SK-N-SH treated with all-trans-retinoic acid at 6 μM for 48 hours (cell line): ENCODE data around the gene CDC23.

Source experiments
- ATAC-seq: fragments of 200-7000 bp; cut with Tn5 transposase; 3 replicates; pipeline ENCODE4 v1.9.1; 2020; ENCODE audit warnings: mild to moderate bottlenecking, moderate library complexity
- ARNTL ChIP-seq: fragments of 450-650 bp; formaldehyde crosslinking; IDR thresholded peaks from 2 replicates; pipeline ENCODE4 v1.5.0; 2020; ENCODE audit warnings: low read depth, mild to moderate bottlenecking, moderate library complexity, borderline replicate concordance
- CSDC2 ChIP-seq: fragments of 250-450 bp; sonication (Bioruptor Pico); IDR thresholded peaks from 2 replicates; pipeline ENCODE4 v1.5.0; 2020; ENCODE audit warnings: mild to moderate bottlenecking, moderate library complexity
- ESRRG ChIP-seq: fragments of 250-450 bp; sonication (Bioruptor Pico); IDR thresholded peaks from 2 replicates; pipeline ENCODE4 v1.6.1; 2021; ENCODE audit warnings: mild to moderate bottlenecking
- GLIS3 ChIP-seq: fragments of 250-450 bp; sonication (Bioruptor Pico); IDR thresholded peaks from 2 replicates; pipeline ENCODE4 v1.5.0; 2020; ENCODE audit warnings: mild to moderate bottlenecking, moderate library complexity
- ISL1 ChIP-seq: fragments of 250-450 bp; sonication (Bioruptor Pico); IDR thresholded peaks from 2 replicates; pipeline ENCODE4 v2.1.2; 2022; ENCODE audit warnings: mild to moderate bottlenecking, moderate library complexity
- OSR1 ChIP-seq: fragments of 250-450 bp; sonication (Bioruptor Pico); IDR thresholded peaks from 2 replicates; pipeline ENCODE4 v1.8.0; 2022; ENCODE audit warnings: moderate library complexity, mild to moderate bottlenecking, inconsistent platforms
- PPARA ChIP-seq: fragments of 250-450 bp; sonication (Bioruptor Pico); IDR thresholded peaks from 2 replicates; pipeline ENCODE4 v1.5.0; 2020; ENCODE audit warnings: mild to moderate bottlenecking, borderline replicate concordance
- RARB ChIP-seq: fragments of 250-450 bp; sonication (Bioruptor Pico); IDR thresholded peaks from 2 replicates; pipeline ENCODE4 v1.8.0; 2021; ENCODE audit warnings: mild to moderate bottlenecking, moderate library complexity
- SNAI2 ChIP-seq: fragments of 250-450 bp; sonication (Bioruptor Pico); IDR thresholded peaks from 2 replicates; pipeline ENCODE4 v1.5.0; 2020; ENCODE audit warnings: mild to moderate bottlenecking, moderate library complexity
- TOX ChIP-seq: fragments of 250-450 bp; sonication (Bioruptor Pico); IDR thresholded peaks from 2 replicates; pipeline ENCODE4 v1.8.0; 2021; ENCODE audit warnings: mild to moderate bottlenecking, moderate library complexity, borderline replicate concordance
- TSHZ2 ChIP-seq: fragments of 250-450 bp; sonication (Bioruptor Pico); IDR thresholded peaks from 2 replicates; pipeline ENCODE4 v1.5.0; 2020; ENCODE audit warnings: mild to moderate bottlenecking, moderate library complexity
- ZFP3 ChIP-seq: fragments of 250-450 bp; sonication (Bioruptor Pico); IDR thresholded peaks from 2 replicates; pipeline ENCODE4 v1.5.0; 2020; ENCODE audit warnings: mild to moderate bottlenecking, moderate library complexity
- ZFP30 ChIP-seq: fragments of 450-650 bp; formaldehyde crosslinking; IDR thresholded peaks from 2 replicates; pipeline ENCODE4 v1.5.0; 2022; ENCODE audit warnings: mild to moderate bottlenecking, moderate library complexity
- ZNF565 ChIP-seq: fragments of 450-650 bp; formaldehyde crosslinking; conservative IDR thresholded peaks from 2 replicates; pipeline ENCODE4 v1.5.0; 2020; ENCODE audit warnings: low read depth, mild to moderate bottlenecking, moderate library complexity
- ZNF70 ChIP-seq: fragments of 450-650 bp; formaldehyde crosslinking; IDR thresholded peaks from 2 replicates; pipeline ENCODE4 v1.5.0; 2020; ENCODE audit warnings: mild to moderate bottlenecking, moderate library complexity
- ZNF8 ChIP-seq: fragments of 450-650 bp; formaldehyde crosslinking; IDR thresholded peaks from 2 replicates; pipeline ENCODE4 v1.5.0; 2020; ENCODE audit warnings: mild to moderate bottlenecking, moderate library complexity
- TF ChIP-seq, protein P1 (sequence below): fragments of 250-450 bp; sonication (Bioruptor Pico); IDR thresholded peaks from 2 replicates; pipeline ENCODE4 v1.8.0; 2020; ENCODE audit warnings: mild to moderate bottlenecking, moderate library complexity, borderline replicate concordance

CDC23 gene

DNA sequence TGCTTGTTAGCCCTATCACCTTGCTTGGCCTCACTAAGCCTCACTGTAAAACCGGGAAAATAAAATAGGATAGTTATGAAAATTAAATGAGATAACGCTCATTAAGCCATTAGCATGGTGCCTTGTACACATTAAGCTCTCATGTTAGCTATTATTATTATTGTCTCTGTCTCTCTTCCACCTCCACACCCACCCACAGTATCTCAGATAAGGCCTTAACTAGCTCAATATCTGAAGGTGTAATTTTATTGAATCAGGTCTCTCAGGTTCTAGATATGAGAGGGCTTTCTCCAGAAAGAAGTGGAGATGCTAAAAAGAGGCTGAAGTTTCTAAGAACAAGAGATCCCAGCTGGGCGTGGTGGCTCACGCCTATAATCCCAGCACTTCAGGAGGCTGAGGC lies 33.7 kb upstream of the CDC23 start:
- TF ChIP-seq SNAI2 (CRISPR knock-in tag) (no peak), ARNTL (no peak), ISL1 (CRISPR knock-in tag) (no peak), CSDC2 (CRISPR knock-in tag) (no peak), OSR1 (no peak), TSHZ2 (no peak), TOX (no peak), ZFP3 (CRISPR knock-in tag) (no peak), GLIS3 (CRISPR knock-in tag) (no peak), ESRRG (CRISPR knock-in tag) (no peak), ZNF565 (CRISPR knock-in tag) (no peak), ZNF8 (CRISPR knock-in tag) (no peak)
- TF ChIP-seq, protein P1, sequence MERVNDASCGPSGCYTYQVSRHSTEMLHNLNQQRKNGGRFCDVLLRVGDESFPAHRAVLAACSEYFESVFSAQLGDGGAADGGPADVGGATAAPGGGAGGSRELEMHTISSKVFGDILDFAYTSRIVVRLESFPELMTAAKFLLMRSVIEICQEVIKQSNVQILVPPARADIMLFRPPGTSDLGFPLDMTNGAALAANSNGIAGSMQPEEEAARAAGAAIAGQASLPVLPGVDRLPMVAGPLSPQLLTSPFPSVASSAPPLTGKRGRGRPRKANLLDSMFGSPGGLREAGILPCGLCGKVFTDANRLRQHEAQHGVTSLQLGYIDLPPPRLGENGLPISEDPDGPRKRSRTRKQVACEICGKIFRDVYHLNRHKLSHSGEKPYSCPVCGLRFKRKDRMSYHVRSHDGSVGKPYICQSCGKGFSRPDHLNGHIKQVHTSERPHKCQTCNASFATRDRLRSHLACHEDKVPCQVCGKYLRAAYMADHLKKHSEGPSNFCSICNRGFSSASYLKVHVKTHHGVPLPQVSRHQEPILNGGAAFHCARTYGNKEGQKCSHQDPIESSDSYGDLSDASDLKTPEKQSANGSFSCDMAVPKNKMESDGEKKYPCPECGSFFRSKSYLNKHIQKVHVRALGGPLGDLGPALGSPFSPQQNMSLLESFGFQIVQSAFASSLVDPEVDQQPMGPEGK (CRISPR knock-in tag), result no peak
- ATAC-seq, result no peak

- TF ChIP-seq TOX, result no peak
- TF ChIP-seq OSR1, result no peak
- no peak for TF ChIP-seq ZFP30 (CRISPR knock-in tag)
- no peak for ATAC-seq
Measured at GRCh38 chr5:138246334-138246733, 33.2 kb upstream of the CDC23 start.

- TF ChIP-seq TOX (no peak), ZFP30 (CRISPR knock-in tag) (no peak), ZFP3 (CRISPR knock-in tag) (no peak), OSR1 (no peak), ZNF70 (CRISPR knock-in tag) (no peak), CSDC2 (CRISPR knock-in tag) (no peak)
- TF ChIP-seq, protein P1 (CRISPR knock-in tag), result no peak
- ATAC-seq, result no peak
Measured at GRCh38 chr5:138245717-138246116, 32.6 kb upstream of the CDC23 start.

- TF ChIP-seq PPARA, result no peak
- TF ChIP-seq RARB, result no peak
- TF ChIP-seq ARNTL, result no peak
- TF ChIP-seq ZNF565 (CRISPR knock-in tag), result no peak
- TF ChIP-seq, protein P1 (CRISPR knock-in tag), result no peak
- no peak for TF ChIP-seq ZFP30 (CRISPR knock-in tag)
- no peak for TF ChIP-seq GLIS3 (CRISPR knock-in tag)
- TF ChIP-seq ESRRG (CRISPR knock-in tag), result no peak
- TF ChIP-seq TSHZ2, result no peak
- TF ChIP-seq ZNF70 (CRISPR knock-in tag), result no peak
- ATAC-seq, result no peak
Measured at GRCh38 chr5:138243794-138244193, 30.7 kb upstream of the CDC23 start.
